ENCODE data around the gene TKT. TPM values are rescaled to one million over a fixed set of nuclear protein-coding genes. Genes with fewer than 3 reads are reported as not detected.

The TKT gene
- total RNA-seq, 1 experiment from 2014 or later: 186 TPM

DNA sequence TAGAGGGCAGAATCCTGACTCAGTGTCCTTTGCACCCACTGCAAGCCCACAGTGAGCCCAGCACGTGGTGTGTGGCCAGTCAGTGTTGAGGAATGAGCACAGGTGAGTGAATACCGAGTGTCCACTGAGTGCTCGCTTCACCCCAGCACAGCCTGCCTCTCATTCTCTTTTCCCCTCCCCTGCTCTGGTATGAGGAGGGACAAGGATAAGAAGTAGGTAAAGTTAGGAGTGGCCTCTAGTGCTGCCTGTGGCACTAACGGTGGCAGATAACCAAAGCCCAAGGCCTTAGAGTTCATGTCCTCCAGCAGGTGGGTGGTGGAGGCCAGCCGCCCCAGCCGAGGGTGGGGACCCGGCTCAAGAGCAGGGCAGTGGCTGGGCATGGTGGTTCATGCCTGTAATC lies 56.8 kb downstream of the TKT start:
- Histone ChIP-seq H3K4me1 (ENCODE audit: insufficient read depth, low read length, poor library complexity, severe bottlenecking) (peaks cover 5% of the 10 kb centered on the region), H3K27ac (ENCODE audit: low read depth, low read length, poor library complexity, severe bottlenecking) (no peak overlapping the region), H3K36me3 (ENCODE audit: insufficient read depth, low read length, poor library complexity, severe bottlenecking) (no peaks in the 10 kb centered on the region), H3K9me3 (ENCODE audit: low read depth, low read length, poor library complexity, severe bottlenecking) (no peaks in the 10 kb centered on the region), H3K27me3 (replicated peaks; ENCODE audit: insufficient read depth, low read depth, low read length, poor library complexity) (no peaks in the 10 kb centered on the region), H3K4me3 (ENCODE audit: low read depth, low read length, poor library complexity, severe bottlenecking) (no peak overlapping the region)
- no TSS peak for BruUV-seq (replicated peaks)
- CTCF ChIA-PET: interaction anchor here (1.0 kb wide), 1 partner anchor 65 kb away, joined by 4 read pairs; no protein-coding TSS in a partner anchor
- intact Hi-C loops (cut with micrococcal nuclease; ENCODE audit: unreplicated experiment): no loop called here
- no peak for DNase-seq (ENCODE audit: low spot score)
- POLR2A ChIA-PET (ENCODE audit: low non-redundant PET): interaction anchor here (0.7 kb wide), 1 partner anchor 71 kb away, joined by 3 read pairs; no protein-coding TSS in a partner anchor
- TF ChIP-seq CTCF (conservative IDR thresholded peaks at IDR 0.05; ENCODE audit: low read depth, low read length) (no peak), EZH2 (IDR thresholded peaks at IDR 0.05; ENCODE audit: borderline replicate concordance, low read depth, low read length, poor library complexity, severe bottlenecking) (no peak)

GRCh38 chr3:53198256-53198977 lies 57.4 kb downstream of the TKT start:
- BruUV-seq (replicated peaks): no TSS peak
- TF ChIP-seq EZH2 (IDR thresholded peaks at IDR 0.05; ENCODE audit: borderline replicate concordance, low read depth, low read length, poor library complexity, severe bottlenecking) (no peak), CTCF (conservative IDR thresholded peaks at IDR 0.05; ENCODE audit: low read depth, low read length) (no peak)
- intact Hi-C loops (cut with micrococcal nuclease; ENCODE audit: unreplicated experiment): no loop called here

GRCh38 chr3:53196575-53197407 lies 59.0 kb downstream of the TKT start:
- Histone ChIP-seq H3K4me1 (ENCODE audit: insufficient read depth, low read length, poor library complexity, severe bottlenecking) (peaks cover 5% of the 10 kb centered on the region), H3K4me3 (ENCODE audit: low read depth, low read length, poor library complexity, severe bottlenecking) (no peak overlapping the region), H3K27ac (ENCODE audit: low read depth, low read length, poor library complexity, severe bottlenecking) (no peak overlapping the region), H3K27me3 (replicated peaks; ENCODE audit: insufficient read depth, low read depth, low read length, poor library complexity) (no peaks in the 10 kb centered on the region), H3K36me3 (ENCODE audit: insufficient read depth, low read length, poor library complexity, severe bottlenecking) (no peaks in the 10 kb centered on the region), H3K9me3 (ENCODE audit: low read depth, low read length, poor library complexity, severe bottlenecking) (no peaks in the 10 kb centered on the region)
- BruUV-seq (replicated peaks): no TSS peak
- TF ChIP-seq CTCF (conservative IDR thresholded peaks at IDR 0.05; ENCODE audit: low read depth, low read length) (no peak), EZH2 (IDR thresholded peaks at IDR 0.05; ENCODE audit: borderline replicate concordance, low read depth, low read length, poor library complexity, severe bottlenecking) (no peak)
- CTCF ChIA-PET: interaction anchor here (2.1 kb wide), 1 partner anchor 82 kb away, joined by 7 read pairs; no protein-coding TSS in a partner anchor
- peak; percentile 56 for DNase-seq (ENCODE audit: low spot score)
- POLR2A ChIA-PET (ENCODE audit: low non-redundant PET): interaction anchor here (0.6 kb wide), 1 partner anchor 1615 kb away, joined by 10 read pairs; no protein-coding TSS in a partner anchor
- intact Hi-C loops (cut with micrococcal nuclease; ENCODE audit: unreplicated experiment): loop anchor here (1.0 to 2.0 kb wide), 2 partner anchors 62 to 82 kb away; no protein-coding TSS in a partner anchor

More at GRCh38 chr3:53198256-53198977, 57.4 kb downstream of the TKT start:
- POLR2A ChIA-PET (ENCODE audit: low non-redundant PET): interaction anchor here (0.6 to 0.7 kb wide), 2 partner anchors 10 to 71 kb away, joined by 3 to 4 read pairs; no protein-coding TSS in a partner anchor
- H3K36me3 ChIP-seq (ENCODE audit: insufficient read depth, low read length, poor library complexity, severe bottlenecking): no peaks in the 10 kb centered on the region
- H3K4me3 ChIP-seq (ENCODE audit: low read depth, low read length, poor library complexity, severe bottlenecking): no peak overlapping the region
- CTCF ChIA-PET: interaction anchor here (1.0 kb wide), 1 partner anchor 64 kb away, joined by 4 read pairs; no protein-coding TSS in a partner anchor
- peaks cover 5% of the 10 kb centered on the region for H3K4me1 ChIP-seq (ENCODE audit: insufficient read depth, low read length, poor library complexity, severe bottlenecking)
- no peak overlapping the region for H3K27ac ChIP-seq (ENCODE audit: low read depth, low read length, poor library complexity, severe bottlenecking)
- H3K27me3 ChIP-seq (replicated peaks; ENCODE audit: insufficient read depth, low read depth, low read length, poor library complexity): no peaks in the 10 kb centered on the region
- H3K9me3 ChIP-seq (ENCODE audit: low read depth, low read length, poor library complexity, severe bottlenecking): no peaks in the 10 kb centered on the region
- no peak for DNase-seq (ENCODE audit: low spot score)

Measured in A673 (cell line).